Aorta (tissue), 5 donors: ENCODE measurements around the gene TERB1. TPM values are rescaled to one million over a fixed set of nuclear protein-coding genes. Genes with fewer than 3 reads are reported as not detected.

ENCODE experiments used
- ATAC-seq: fragments of 200-7000 bp; cut with Tn5 transposase; one replicate; pipeline ENCODE4 v1.9.1; 2022; ENCODE audit warnings: moderate library complexity; ENCODE audit not compliant: low FRiP score
- DNase-seq, 2 donors: peaks; one replicate each; pipeline ENCODE4 v3.0.0-alpha.2; 2020
- H3K27ac ChIP-seq, 2 donors: one replicate each; pipeline ENCODE4 v1.5.1; 2013; ENCODE audit warnings: low read length in 2 of 2, mild to moderate bottlenecking in 2 of 2, moderate library complexity in 2 of 2, control low read depth in 1 of 2, inconsistent platforms in 1 of 2, low read depth in 1 of 2
- H3K27me3 ChIP-seq, 2 donors: one replicate each; pipeline ENCODE4 v1.6.1; 2013; ENCODE audit warnings: control low read depth in 1 of 2, low read length in 1 of 2, mild to moderate bottlenecking in 1 of 2, moderate library complexity in 1 of 2; ENCODE audit not compliant: insufficient read depth in 2 of 2, control insufficient read depth in 1 of 2
- H3K36me3 ChIP-seq, 2 donors: one replicate each; pipeline ENCODE4 v1.6.1; 2013; ENCODE audit warnings: control low read depth in 1 of 2, low read length in 1 of 2, mild to moderate bottlenecking in 1 of 2; ENCODE audit not compliant: insufficient read depth in 2 of 2, control insufficient read depth in 1 of 2
- H3K4me1 ChIP-seq, 2 donors: one replicate each; pipeline ENCODE4 v1.6.1; 2013; ENCODE audit warnings: low read length in 2 of 2, control low read depth in 1 of 2, mild to moderate bottlenecking in 1 of 2, moderate library complexity in 1 of 2; ENCODE audit not compliant: insufficient read depth in 2 of 2, control insufficient read depth in 1 of 2
- H3K4me3 ChIP-seq, 2 donors: one replicate each; pipeline ENCODE4 v1.5.1; 2013; ENCODE audit warnings: low read length in 2 of 2, control low read depth in 1 of 2, mild to moderate bottlenecking in 1 of 2
- H3K9me3 ChIP-seq: one replicate; pipeline ENCODE4 v1.6.1; 2013; ENCODE audit warnings: mild to moderate bottlenecking, low read length; ENCODE audit not compliant: control insufficient read depth
- WGBS, 2 donors: extraction: QIAGEN DNeasy Blood & Tissue Kit; methylation state at CpG; one replicate each; pipeline ENCODE4 v1.1.7; 2013; 5-methylcytosine and 5-hydroxymethylcytosine counted together
- intact Hi-C, 2 donors: fragments of 100-400 bp; cut with DNase I; formaldehyde crosslinking; loops; one replicate each; pipeline versions ENCODE4 v1.14.2 to v1.15.0; 2022
- polyA plus RNA-seq, 2 donors: library from polyadenylated mRNA; stranded (reverse); fragments of 200-250 nt; gene quantifications; one replicate each; pipeline ENCODE4 v1.2.3, GENCODE V29; 2013
- total RNA-seq, 2 donors: library from RNA; stranded (reverse); fragmentation: NEBNext Ultra II Directional; extraction: Animal tissue kit (Norgen Biotek cat#: 25700); gene quantifications; one replicate each; pipeline ENCODE4 v1.2.1, GENCODE V29; 2021
- donor health status: healthy with polysubstance abuse.
- donor health status: Bipolar disorder and iron deficiency.
- donor health status: DM: no; HTN: no; CAD: no.
- donor health status: DM: no; HTN: no; CAD: no.
- donor health status: DM: yes; HTN: yes; CAD: no.

Gene TERB1
- total and polyA plus RNA-seq, 4 donors, result not detected

GRCh38 chr16:66832661-66833305 is 31.4 kb upstream of the TERB1 start:
- Histone ChIP-seq H3K27me3 (no peaks in the 10 kb centered on the region), H3K4me3 (no peak overlapping the region), H3K4me1 (peaks cover 0 to 4% of the 10 kb centered on the region in 2 donors), H3K27ac (no peak overlapping the region), H3K36me3 (no peaks in the 10 kb centered on the region), H3K9me3 (no peaks in the 10 kb centered on the region)
- DNase-seq (no peak), ATAC-seq (no peak)
- intact Hi-C loops, result no loop called here
- WGBS, 2 donors, result 72 to 79% methylated on average over 7 of the region's 7 CpGs

GRCh38 chr16:66832190-66832589 is 30.8 kb upstream of the TERB1 start:
- Histone ChIP-seq H3K27ac (no peak overlapping the region), H3K9me3 (no peaks in the 10 kb centered on the region), H3K36me3 (no peaks in the 10 kb centered on the region), H3K4me3 (no peak overlapping the region), H3K4me1 (peaks cover 0 to 4% of the 10 kb centered on the region in 2 donors), H3K27me3 (no peaks in the 10 kb centered on the region)
- intact Hi-C loops, result no loop called here
- WGBS, 2 donors, result 84 to 94% methylated on average over 3 of the region's 3 CpGs
- DNase-seq (no peak), ATAC-seq (no peak)

GRCh38 chr16:66830422-66831404 is 29.3 kb upstream of the TERB1 start, which contains the start of gene NAE1:
Gene NAE1 (minus strand): TSS chr16:66830976. CDS start chr16:66830899, 77 bp downstream.
- peak; percentile 92 to 96 for DNase-seq
- H3K4me3 ChIP-seq, result peak within 1 kb of the TSS; percentile 43 to 89
- H3K9me3 ChIP-seq, result no peaks in the 10 kb centered on the region
- peak; percentile 99 for ATAC-seq
- H3K27me3 ChIP-seq, result no peaks in the 10 kb centered on the region
- peak within 1 kb of the TSS; percentile 69 to 88 for H3K27ac ChIP-seq
- intact Hi-C loops, result loop anchor here (2.0 kb wide), 1 partner anchor 36 kb away; no protein-coding TSS in a partner anchor
- H3K4me1 ChIP-seq, result peaks cover 0 to 4% of the 10 kb centered on the region in 2 donors
- 1% methylated on average over 71 to 84 of the region's 84 CpGs for WGBS, 2 donors
- H3K36me3 ChIP-seq, result peaks cover 0 to 2% of the 10 kb centered on the region in 2 donors

- intact Hi-C loops, result loop anchor here in 1 of 2 donors (10.0 kb wide), 1 partner anchor 99 kb away; no protein-coding TSS in a partner anchor
- H3K27ac ChIP-seq, result no peak overlapping the region
- WGBS, 2 donors, result 92 to 94% methylated on average over 4 of the region's 4 CpGs
- ATAC-seq (no peak), DNase-seq (no peak)
- no peaks in the 10 kb centered on the region for H3K4me1 ChIP-seq
- no peaks in the 10 kb centered on the region for H3K27me3 ChIP-seq
- H3K9me3 ChIP-seq, result no peaks in the 10 kb centered on the region
- H3K36me3 ChIP-seq, result peaks cover 0 to 8% of the 10 kb centered on the region in 2 donors
- no peak overlapping the region for H3K4me3 ChIP-seq
Measured at GRCh38 chr16:66824006-66824405, 22.6 kb upstream of the TERB1 start.

- Histone ChIP-seq H3K36me3 (peaks cover 3 to 11% of the 10 kb centered on the region in 2 donors), H3K27ac (no peak overlapping the region), H3K4me3 (no peak overlapping the region), H3K27me3 (no peaks in the 10 kb centered on the region), H3K4me1 (no peaks in the 10 kb centered on the region), H3K9me3 (no peaks in the 10 kb centered on the region)
- no peak for DNase-seq
- no peak for ATAC-seq
- 88 to 93% methylated on average over 2 of the region's 2 CpGs for WGBS, 2 donors
- intact Hi-C loops, result no loop called here
Measured at GRCh38 chr16:66814734-66815133, 13.3 kb upstream of the TERB1 start.

- no peak overlapping the region for H3K4me3 ChIP-seq
- H3K27ac ChIP-seq, result no peak overlapping the region
- no peaks in the 10 kb centered on the region for H3K27me3 ChIP-seq
- intact Hi-C loops, result no loop called here
- no peaks in the 10 kb centered on the region for H3K4me1 ChIP-seq
- H3K36me3 ChIP-seq, result peaks cover 5 to 13% of the 10 kb centered on the region in 2 donors
- WGBS, 2 donors, result 95 to 96% methylated on average over 7 of the region's 7 CpGs
- ATAC-seq (no peak), DNase-seq (no peak)
- no peaks in the 10 kb centered on the region for H3K9me3 ChIP-seq
Measured at GRCh38 chr16:66811043-66811442, 9.7 kb upstream of the TERB1 start.

GRCh38 chr16:66810391-66810790 is 9.0 kb upstream of the TERB1 start:
- Histone ChIP-seq H3K27ac (no peak overlapping the region), H3K4me3 (no peak overlapping the region), H3K4me1 (no peaks in the 10 kb centered on the region), H3K27me3 (no peaks in the 10 kb centered on the region), H3K36me3 (peaks cover 5 to 10% of the 10 kb centered on the region in 2 donors), H3K9me3 (no peaks in the 10 kb centered on the region)
- WGBS, 2 donors, result 93 to 94% methylated on average over 4 of the region's 4 CpGs
- ATAC-seq (no peak), DNase-seq (no peak)
- intact Hi-C loops, result no loop called here

- Histone ChIP-seq H3K4me3 (no peak overlapping the region), H3K9me3 (no peaks in the 10 kb centered on the region), H3K4me1 (no peaks in the 10 kb centered on the region), H3K27me3 (no peaks in the 10 kb centered on the region), H3K27ac (no peak overlapping the region), H3K36me3 (peaks cover 5 to 10% of the 10 kb centered on the region in 2 donors)
- WGBS, 2 donors, result 84 to 91% methylated on average over 4 of the region's 4 CpGs
- ATAC-seq (no peak), DNase-seq (no peak)
- intact Hi-C loops, result no loop called here
Measured at GRCh38 chr16:66809765-66810164, 8.4 kb upstream of the TERB1 start.
